ENCODE measurements around the gene NT5C1B.

The NT5C1B gene

DNA sequence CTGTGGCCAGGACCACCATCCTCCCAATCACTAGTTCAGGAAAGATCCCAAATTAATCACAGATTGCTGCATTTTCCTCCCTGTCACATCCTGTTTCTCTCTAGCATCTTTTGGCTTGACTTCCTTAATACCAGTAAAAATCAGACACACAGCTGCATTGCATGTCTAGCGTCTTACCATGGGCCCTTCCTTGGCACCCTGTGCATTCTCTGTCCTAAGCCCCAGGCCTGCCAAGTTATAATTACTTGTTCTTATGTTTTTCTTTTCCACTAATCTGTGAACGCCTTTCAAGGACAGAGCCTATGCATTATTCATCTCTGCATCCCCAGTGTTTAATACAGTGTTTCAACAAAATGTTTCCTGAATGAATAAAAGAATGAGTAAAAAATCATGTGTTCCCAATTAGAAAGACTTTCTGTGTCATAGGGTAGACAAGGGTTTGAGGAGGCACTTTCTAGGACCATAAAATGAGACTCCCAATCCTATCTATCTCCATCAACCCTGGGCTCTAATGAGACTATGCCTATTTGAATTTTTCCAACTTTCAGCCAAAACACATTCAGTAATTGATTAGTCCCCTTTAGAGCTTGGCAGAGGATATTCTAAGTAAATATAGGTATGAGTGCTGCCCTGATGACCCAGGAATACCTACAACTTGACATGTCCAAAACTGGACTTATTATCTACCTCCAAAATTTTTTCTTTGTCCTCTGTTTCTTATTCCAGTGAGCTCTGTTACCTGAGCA lies 10.3 kb upstream of the NT5C1B start:
- peak; percentile 95 for DNase-seq (ENCODE audit: low read depth)

GRCh38 chr2:18598848-18599484 lies 9.6 kb upstream of the NT5C1B start:
- DNase-seq (ENCODE audit: low read depth) = peak; percentile 5

GRCh38 chr2:18597618-18598017 lies 8.2 kb upstream of the NT5C1B start:
- DNase-seq (ENCODE audit: low read depth) = no peak

DNA sequence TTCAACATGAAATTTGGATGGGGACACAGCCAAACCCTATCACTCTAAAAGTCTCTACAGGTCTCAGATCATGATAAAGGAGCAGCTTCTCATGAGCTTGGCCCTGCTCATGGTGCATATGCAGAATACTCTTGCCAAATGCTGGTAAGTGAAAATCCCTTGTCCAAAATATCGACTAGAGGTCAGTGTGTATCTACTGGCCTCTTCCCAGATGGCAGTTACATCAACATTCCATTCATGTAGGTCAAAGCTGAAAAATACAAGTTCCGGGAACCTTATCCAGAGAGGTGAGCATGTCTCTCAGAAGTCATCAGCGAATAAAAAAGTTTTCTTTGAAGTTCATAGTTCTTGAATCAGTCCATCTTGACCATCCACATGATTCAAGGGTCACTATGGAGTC lies 7.6 kb upstream of the NT5C1B start:
- no peak for DNase-seq (ENCODE audit: low read depth)

- no peak for DNase-seq (ENCODE audit: low read depth)
Observed at GRCh38 chr2:18593496-18593895, 4.1 kb upstream of the NT5C1B start.

- no peak for DNase-seq (ENCODE audit: low read depth)
Observed at GRCh38 chr2:18592372-18592771, 3.0 kb upstream of the NT5C1B start.

DNA sequence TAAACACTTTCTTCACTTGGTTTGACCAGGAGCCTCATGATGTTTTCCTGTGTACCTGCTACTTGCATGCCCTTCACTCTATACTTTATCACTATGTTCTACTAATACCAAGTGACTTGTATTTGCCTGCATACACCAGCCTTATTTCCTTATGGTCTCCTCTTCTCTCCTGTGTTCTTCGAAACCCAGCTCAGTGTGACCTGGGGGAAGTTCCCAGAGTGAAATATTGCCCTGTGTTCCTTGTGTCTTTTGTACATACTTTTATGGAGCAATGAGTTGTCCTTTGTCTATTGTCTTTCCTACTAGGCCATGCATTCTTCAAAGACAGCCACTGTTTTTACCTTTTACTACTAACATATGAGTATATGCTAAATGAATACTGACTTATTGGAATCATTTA lies 567 bp downstream of the NT5C1B start:
- DNase-seq (ENCODE audit: low read depth) = no peak

DNA sequence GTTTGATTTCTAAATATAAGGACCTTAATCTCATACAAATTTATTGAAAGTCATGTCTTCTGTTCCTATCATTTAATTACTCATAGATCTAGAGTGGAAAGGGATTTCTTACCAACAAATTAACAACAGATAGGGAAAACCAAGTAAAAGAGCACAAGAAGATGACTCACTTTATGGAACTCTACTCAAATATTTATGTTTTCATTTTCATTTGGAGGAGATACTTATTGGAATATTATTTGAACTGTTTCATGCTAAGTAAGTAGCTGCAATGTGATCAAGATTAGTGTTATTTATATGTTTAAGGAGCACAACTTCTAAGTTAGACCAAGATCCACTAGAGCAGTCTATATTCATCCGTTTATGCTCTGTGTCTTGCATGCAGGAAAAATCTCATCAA lies 1.3 kb downstream of the NT5C1B start:
- no peak for DNase-seq (ENCODE audit: low read depth)

GRCh38 chr2:18585526-18585925 lies 3.8 kb downstream of the NT5C1B start:
- DNase-seq (ENCODE audit: low read depth) = no peak

- no peak for DNase-seq (ENCODE audit: low read depth)
Observed at GRCh38 chr2:18584608-18584954, 4.8 kb downstream of the NT5C1B start.

GRCh38 chr2:18583905-18584607 lies 5.3 kb downstream of the NT5C1B start:
- no peak for DNase-seq (ENCODE audit: low read depth)

GRCh38 chr2:18580606-18581005 lies 8.8 kb downstream of the NT5C1B start:
- DNase-seq (ENCODE audit: low read depth) = no peak

DNA sequence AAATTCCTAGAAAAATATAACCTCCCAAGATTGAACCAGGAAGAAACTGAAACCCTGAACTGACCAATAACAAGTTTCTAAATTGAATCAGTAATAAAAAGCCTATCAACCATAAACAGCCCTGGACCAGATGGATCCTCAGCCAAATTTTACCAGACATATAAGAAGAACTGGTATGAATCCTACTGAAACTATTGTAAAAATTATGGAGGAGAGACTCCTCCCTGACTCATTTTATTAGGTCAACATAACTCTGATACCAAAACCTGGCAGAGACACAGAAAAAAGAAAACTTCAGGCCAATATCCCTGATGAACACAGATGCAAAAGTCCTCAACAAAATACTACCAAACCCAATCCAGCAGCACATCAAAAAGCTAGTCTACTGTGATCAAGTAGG lies 11.3 kb downstream of the NT5C1B start:
- DNase-seq (ENCODE audit: low read depth) = no peak

- DNase-seq (ENCODE audit: low read depth) = peak; percentile 33
Observed at GRCh38 chr2:18566145-18566769, 23.1 kb downstream of the NT5C1B start.

- DNase-seq (ENCODE audit: low read depth) = no peak
Observed at GRCh38 chr2:18560797-18561085, 28.6 kb downstream of the NT5C1B start.

DNA sequence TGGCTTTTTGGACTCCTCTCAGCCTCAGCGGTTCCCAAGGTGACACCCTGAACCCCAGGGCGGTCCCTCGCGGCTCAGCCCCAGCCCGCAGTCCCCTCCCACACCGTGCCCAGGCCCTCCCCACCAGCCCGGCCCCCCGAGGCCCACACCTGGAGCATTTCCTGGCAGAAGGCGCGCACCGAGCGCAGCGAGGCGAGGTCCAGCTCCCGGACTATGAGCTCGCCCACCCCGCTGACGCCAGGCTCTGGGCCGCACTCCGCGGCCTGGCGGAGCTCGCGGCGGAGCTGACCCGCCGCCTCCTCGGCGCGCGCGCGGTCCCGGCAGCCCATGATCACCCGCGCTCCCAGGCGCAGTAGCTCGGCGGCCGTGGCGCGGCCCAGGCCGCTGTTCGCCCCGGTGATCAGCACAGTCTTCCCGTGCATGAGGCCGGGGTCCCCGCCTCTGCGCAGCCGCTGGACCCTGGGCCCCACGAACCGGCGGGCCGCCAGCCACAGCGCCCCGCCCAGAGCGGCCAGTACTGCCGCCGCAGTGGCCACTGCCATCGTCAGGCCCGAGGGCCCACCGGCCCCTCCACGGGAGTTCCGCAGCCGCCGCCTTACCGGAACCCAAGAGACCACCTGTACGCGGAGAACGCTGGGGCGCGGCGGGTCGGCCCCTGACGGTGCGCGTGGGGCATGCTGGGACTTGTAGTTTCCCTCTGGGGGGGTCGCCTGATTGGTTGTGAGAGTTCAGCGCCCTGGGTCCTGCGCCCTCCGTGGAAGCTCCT lies 29.2 kb downstream of the NT5C1B start, which contains the start of gene RDH14:
TSS of gene RDH14 (minus strand) at position 623 of the 766 bp plus-strand sequence. CDS start at position 542, 81 bp downstream.
- DNase-seq (ENCODE audit: low read depth) = peak; percentile 92

DNA sequence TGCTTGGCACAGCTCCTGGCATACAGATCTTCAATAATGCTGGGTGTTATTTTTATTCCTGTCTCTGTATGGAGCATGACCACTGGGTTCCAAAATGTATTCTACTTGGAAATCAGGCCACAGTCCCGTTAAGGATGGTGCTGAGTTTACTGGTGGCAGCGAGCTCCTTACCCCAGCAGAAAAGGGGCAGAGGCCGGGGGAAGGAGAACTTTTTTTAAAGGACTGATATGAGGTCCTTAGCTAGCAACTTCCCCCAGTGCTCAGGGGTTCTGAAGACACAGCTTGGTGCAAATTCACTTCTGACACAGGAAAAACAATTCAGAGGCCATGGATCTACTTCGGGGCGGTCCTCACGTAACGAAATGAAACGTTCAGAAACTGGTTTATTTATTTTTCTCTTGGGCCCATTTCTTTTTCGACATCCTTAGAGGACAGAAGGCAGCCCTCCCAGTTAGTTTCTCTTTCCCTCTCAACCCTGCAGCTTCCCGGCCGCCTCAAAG lies 29.8 kb downstream of the NT5C1B start:
- DNase-seq (ENCODE audit: low read depth) = no peak

DNA sequence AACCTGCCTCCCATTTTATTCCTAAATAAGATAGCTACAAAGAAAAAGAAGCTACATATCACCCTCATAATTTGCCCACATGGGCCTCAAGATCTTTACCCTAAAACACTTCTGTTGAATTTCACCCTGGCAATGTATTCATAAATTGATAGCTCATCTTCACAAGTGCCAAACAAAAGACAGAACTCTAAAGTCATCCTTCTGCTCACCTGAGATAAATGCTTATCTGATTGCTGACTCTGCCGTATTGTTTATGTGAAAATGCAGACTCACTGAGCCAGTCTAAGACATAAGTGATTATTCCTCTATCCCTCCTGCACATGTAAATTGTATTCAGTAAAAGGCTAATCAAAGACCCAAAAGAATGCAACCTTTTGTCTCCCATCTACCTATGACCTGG lies 30.9 kb downstream of the NT5C1B start:
- no peak for DNase-seq (ENCODE audit: low read depth)

DNA sequence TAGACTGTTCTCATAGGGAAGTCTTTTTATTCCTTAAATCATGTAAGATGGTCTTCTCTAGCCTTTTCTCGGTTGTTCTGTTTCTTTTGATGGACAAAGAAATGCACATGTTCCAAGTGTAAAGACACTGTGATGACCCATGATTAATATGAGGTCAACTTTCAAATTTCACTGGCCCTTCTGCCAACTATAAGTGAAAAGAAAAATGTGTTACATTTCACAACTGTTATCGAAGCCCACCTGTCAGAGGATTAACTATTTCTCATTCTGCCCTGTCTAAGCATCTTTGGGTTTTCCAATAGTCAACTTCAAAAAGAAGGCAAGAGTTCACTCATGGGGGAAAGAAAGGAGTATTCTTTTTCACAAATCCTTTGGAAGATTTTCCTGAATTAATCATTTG lies 32.2 kb downstream of the NT5C1B start:
- no peak for DNase-seq (ENCODE audit: low read depth)

- DNase-seq (ENCODE audit: low read depth) = no peak
Observed at GRCh38 chr2:18552351-18553077, 36.9 kb downstream of the NT5C1B start.

- peak; percentile 8 for DNase-seq (ENCODE audit: low read depth)
Observed at GRCh38 chr2:18551623-18552022, 37.7 kb downstream of the NT5C1B start.
